Fibroblast of mammary gland (primary cell): Measurements from ENCODE around the gene SCAPER.

Source experiments
- DNase-seq: peaks from one replicate; pipeline ENCODE4 v3.0.0-alpha.2; 2010; ENCODE audit warnings: low read depth
- H3K4me3 ChIP-seq: 2 replicates; pipeline ENCODE4 v1.5.1; 2011; ENCODE audit warnings: low read depth, mild to moderate bottlenecking, low read length, moderate library complexity; ENCODE audit not compliant: control insufficient read depth
- TF ChIP-seq, protein P1 (sequence below): conservative IDR thresholded peaks from 2 replicates; pipeline ENCODE4 v1.5.1; 2011; ENCODE audit warnings: low read depth, low read length, inconsistent platforms; ENCODE audit not compliant: control insufficient read depth, insufficient read depth

SCAPER gene

DNA sequence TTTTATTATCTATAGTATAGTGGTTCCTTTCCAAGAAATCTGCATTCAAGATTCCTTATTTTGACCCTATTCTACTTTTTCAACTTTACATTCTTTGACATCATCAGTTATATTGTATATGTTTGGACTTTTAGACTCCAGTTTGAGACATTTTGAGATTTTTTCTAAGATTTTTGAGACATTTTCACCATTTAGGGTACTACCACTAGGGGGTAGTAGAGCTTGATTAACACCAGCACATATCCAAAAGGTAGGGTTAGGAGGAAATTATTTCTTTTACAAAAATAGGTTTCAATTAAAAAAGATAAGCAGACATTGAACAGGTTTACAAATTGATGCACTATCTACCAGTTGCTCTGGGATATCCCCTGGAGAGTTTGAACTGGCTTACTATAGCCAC, 262.5 kb downstream of the SCAPER start:
- TF ChIP-seq, protein P1, sequence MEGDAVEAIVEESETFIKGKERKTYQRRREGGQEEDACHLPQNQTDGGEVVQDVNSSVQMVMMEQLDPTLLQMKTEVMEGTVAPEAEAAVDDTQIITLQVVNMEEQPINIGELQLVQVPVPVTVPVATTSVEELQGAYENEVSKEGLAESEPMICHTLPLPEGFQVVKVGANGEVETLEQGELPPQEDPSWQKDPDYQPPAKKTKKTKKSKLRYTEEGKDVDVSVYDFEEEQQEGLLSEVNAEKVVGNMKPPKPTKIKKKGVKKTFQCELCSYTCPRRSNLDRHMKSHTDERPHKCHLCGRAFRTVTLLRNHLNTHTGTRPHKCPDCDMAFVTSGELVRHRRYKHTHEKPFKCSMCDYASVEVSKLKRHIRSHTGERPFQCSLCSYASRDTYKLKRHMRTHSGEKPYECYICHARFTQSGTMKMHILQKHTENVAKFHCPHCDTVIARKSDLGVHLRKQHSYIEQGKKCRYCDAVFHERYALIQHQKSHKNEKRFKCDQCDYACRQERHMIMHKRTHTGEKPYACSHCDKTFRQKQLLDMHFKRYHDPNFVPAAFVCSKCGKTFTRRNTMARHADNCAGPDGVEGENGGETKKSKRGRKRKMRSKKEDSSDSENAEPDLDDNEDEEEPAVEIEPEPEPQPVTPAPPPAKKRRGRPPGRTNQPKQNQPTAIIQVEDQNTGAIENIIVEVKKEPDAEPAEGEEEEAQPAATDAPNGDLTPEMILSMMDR: peak; percentile 45
- no peak overlapping the region for H3K4me3 ChIP-seq
- peak; percentile 7 for DNase-seq

- TF ChIP-seq, protein P1: no peak
- DNase-seq: no peak
- H3K4me3 ChIP-seq: no peak overlapping the region
Observed at GRCh38 chr15:76637166-76637565, 268.0 kb downstream of the SCAPER start.

DNA sequence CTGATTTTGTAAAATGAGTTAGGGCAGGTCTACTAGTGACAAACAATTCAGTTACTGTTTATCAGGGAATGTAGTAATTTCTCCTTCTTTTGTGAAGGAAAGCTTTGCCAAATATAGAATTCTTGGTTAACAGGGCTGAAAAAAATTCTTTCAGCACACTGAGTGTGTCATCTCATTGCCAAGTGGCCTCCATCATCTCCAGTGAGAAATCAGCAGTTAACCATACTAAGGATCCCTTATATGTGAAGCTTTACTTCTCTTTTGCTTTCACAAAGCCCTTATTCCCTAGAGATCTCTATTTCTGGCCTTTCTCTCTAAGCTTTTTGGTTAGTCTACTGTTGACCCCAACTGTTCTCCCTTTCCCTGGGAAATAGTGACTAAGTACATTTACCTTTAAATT, 269.1 kb downstream of the SCAPER start:
- TF ChIP-seq, protein P1: no peak
- no peak overlapping the region for H3K4me3 ChIP-seq
- no peak for DNase-seq

DNA sequence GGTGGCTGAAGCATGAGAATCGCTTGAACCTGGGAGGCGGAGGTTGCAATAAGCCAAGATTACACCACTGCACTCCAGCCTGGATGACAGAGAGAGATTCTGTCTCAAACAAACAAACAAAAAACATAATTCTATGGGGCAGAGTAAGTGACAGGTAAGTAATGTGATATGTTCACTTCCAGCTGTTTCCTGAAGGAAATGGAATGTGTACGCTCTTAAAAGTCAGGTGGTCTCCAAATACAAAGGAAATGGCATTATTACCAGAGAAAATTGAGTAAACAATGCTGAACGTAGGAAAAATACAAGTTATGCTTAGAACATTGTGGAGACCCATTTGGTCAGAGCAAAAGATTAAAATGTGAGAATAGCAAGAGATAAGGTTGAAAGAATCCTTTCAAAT, 278.5 kb downstream of the SCAPER start:
- TF ChIP-seq, protein P1: no peak
- no peak for DNase-seq
- H3K4me3 ChIP-seq: no peak overlapping the region

- no peak overlapping the region for H3K4me3 ChIP-seq
- no peak for DNase-seq
- TF ChIP-seq, protein P1: no peak
Observed at GRCh38 chr15:76625267-76625666, 279.9 kb downstream of the SCAPER start.

DNA sequence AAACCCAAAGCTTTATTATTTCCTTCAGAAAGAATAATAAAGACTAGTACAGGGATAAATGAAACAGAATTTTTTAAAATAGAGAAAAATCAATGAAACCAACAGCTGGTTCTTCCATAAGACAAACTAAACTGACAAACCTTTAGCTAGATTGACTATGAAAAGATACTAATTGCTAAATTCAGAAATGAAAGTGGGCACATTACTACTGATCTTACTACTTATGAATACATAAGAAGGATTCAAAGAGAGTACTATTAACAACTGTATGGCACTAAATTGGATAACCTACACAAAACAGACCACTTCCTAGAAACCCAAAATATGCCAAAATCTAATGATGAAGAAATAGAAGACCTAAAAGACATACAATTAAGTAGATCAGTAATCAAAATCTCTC, 290.4 kb downstream of the SCAPER start:
- no peak overlapping the region for H3K4me3 ChIP-seq
- TF ChIP-seq, protein P1: no peak
- no peak for DNase-seq
